Endodermal cell (in vitro differentiated cells): Measurements from ENCODE around the gene PACSIN2. TPM values are rescaled to one million over a fixed set of nuclear protein-coding genes. Genes with fewer than 3 reads are reported as not detected.

ENCODE experiments used
- DNase-seq: peaks from one replicate; pipeline ENCODE4 v3.0.0-alpha.2; 2017
- H3K27ac ChIP-seq: 2 replicates; pipeline ENCODE4 v1.5.1; 2013; ENCODE audit warnings: mild to moderate bottlenecking, low read depth, low read length, moderate library complexity
- H3K27me3 ChIP-seq: 2 replicates; pipeline ENCODE4 v1.6.1; 2013; ENCODE audit warnings: mild to moderate bottlenecking, low read length, moderate library complexity; ENCODE audit not compliant: insufficient read depth, control insufficient read depth, poor library complexity, severe bottlenecking
- H3K36me3 ChIP-seq: 2 replicates; pipeline ENCODE4 v1.7.0; 2013; ENCODE audit warnings: mild to moderate bottlenecking, low read length, moderate library complexity; ENCODE audit not compliant: control insufficient read depth, insufficient read depth
- H3K4me1 ChIP-seq: one replicate; pipeline ENCODE4 v1.7.0; 2013; ENCODE audit warnings: low read length; ENCODE audit not compliant: control insufficient read depth, insufficient read depth
- H3K4me3 ChIP-seq: 2 replicates; pipeline ENCODE4 v1.5.1; 2013; ENCODE audit warnings: mild to moderate bottlenecking, low read length, moderate library complexity
- H3K9ac ChIP-seq: 2 replicates; pipeline ENCODE4 v1.6.1; 2013; ENCODE audit warnings: mild to moderate bottlenecking, low read length, moderate library complexity; ENCODE audit not compliant: poor library complexity, severe bottlenecking; ENCODE audit errors: extremely low read depth
- H3K9me3 ChIP-seq: 2 replicates; pipeline ENCODE4 v1.6.1; 2013; ENCODE audit warnings: mild to moderate bottlenecking, low read length, moderate library complexity; ENCODE audit not compliant: control insufficient read depth
- H3K27ac Mint-ChIP-seq: 2 replicates; pipeline ENCODE4 v1.8.0; 2020; ENCODE audit warnings: mixed read lengths
- H3K27me3 Mint-ChIP-seq: 2 replicates; pipeline ENCODE4 v1.8.0; 2021; ENCODE audit warnings: mild to moderate bottlenecking, mixed read lengths; ENCODE audit not compliant: insufficient read depth
- H3K36me3 Mint-ChIP-seq: 2 replicates; pipeline ENCODE4 v1.8.0; 2020; ENCODE audit warnings: low read depth, mixed read lengths
- H3K4me1 Mint-ChIP-seq: 2 replicates; pipeline ENCODE4 v1.8.0; 2020; ENCODE audit warnings: mixed read lengths
- H3K4me3 Mint-ChIP-seq: 2 replicates; pipeline ENCODE4 v1.8.0; 2020; ENCODE audit warnings: mild to moderate bottlenecking, moderate library complexity, mixed read lengths
- H3K9me3 Mint-ChIP-seq: 2 replicates; pipeline ENCODE4 v1.8.0; 2020; ENCODE audit warnings: mild to moderate bottlenecking, mixed read lengths
- CTCF ChIP-seq: fragments of 200-600 bp; sonication (generic); conservative IDR thresholded peaks from 2 replicates; pipeline ENCODE4 v1.5.0; 2021; ENCODE audit warnings: antibody characterized with exemption, mild to moderate bottlenecking
- WGBS, 2 experiments: methylation state at CpG; one replicate each; pipeline versions ENCODE4 v1.1.5 to v1.1.7; 2013; ENCODE audit warnings: missing lambda C conversion rate in 2 of 2, mixed read lengths in 1 of 2; ENCODE audit not compliant: insufficient coverage in 1 of 2, insufficient read length in 1 of 2; 5-methylcytosine and 5-hydroxymethylcytosine counted together
- total RNA-seq, 2 donors: library from RNA; stranded (reverse); fragmentation: NEBNext Ultra II Directional in 1 of 2; extraction: Animal tissue kit (Norgen Biotek cat#: 25700) in 1 of 2; gene quantifications; 2 replicates in 1 of 2; 3 replicates in 1 of 2; pipeline ENCODE4 v1.2.1, GENCODE V29; 2021

The PACSIN2 gene
- total RNA-seq, 2 donors from 2014 or later: 60.7 to 61.4 TPM

- no peak for DNase-seq
Observed at GRCh38 chr22:42878561-42879305, 136.2 kb downstream of the PACSIN2 start.

GRCh38 chr22:42877597-42878340 is 137.2 kb downstream of the PACSIN2 start:
- WGBS, 2 experiments: 85 to 91% methylated on average over 6 to 12 of the region's 12 CpGs
- no peaks in the 10 kb centered on the region for H3K27me3 Mint-ChIP-seq
- no peak for DNase-seq
- no peaks in the 10 kb centered on the region for H3K9me3 Mint-ChIP-seq
- H3K9me3 ChIP-seq: no peaks in the 10 kb centered on the region
- H3K9ac ChIP-seq: no peak overlapping the region
- H3K36me3 Mint-ChIP-seq: peaks cover 54% of the 10 kb centered on the region
- H3K4me1 ChIP-seq: no peaks in the 10 kb centered on the region
- no peak overlapping the region for H3K27ac Mint-ChIP-seq
- H3K4me1 Mint-ChIP-seq: no peaks in the 10 kb centered on the region
- no peaks in the 10 kb centered on the region for H3K27me3 ChIP-seq
- no peak overlapping the region for H3K4me3 ChIP-seq
- no peak overlapping the region for H3K27ac ChIP-seq
- H3K36me3 ChIP-seq: peaks cover 79% of the 10 kb centered on the region
- TF ChIP-seq CTCF: no peak
- H3K4me3 Mint-ChIP-seq: no peak overlapping the region

More at GRCh38 chr22:42878561-42879305, 136.2 kb downstream of the PACSIN2 start:
- Mint-ChIP-seq H3K9me3 (no peaks in the 10 kb centered on the region), H3K27ac (no peak overlapping the region), H3K36me3 (peaks cover 55% of the 10 kb centered on the region), H3K4me1 (no peaks in the 10 kb centered on the region), H3K27me3 (no peaks in the 10 kb centered on the region), H3K4me3 (no peak overlapping the region)
- peaks cover 86% of the 10 kb centered on the region for H3K36me3 ChIP-seq
- no peaks in the 10 kb centered on the region for H3K27me3 ChIP-seq
- no peaks in the 10 kb centered on the region for H3K9me3 ChIP-seq
- no peak overlapping the region for H3K9ac ChIP-seq
- WGBS, 2 experiments: 89 to 91% methylated on average over 15 to 22 of the region's 22 CpGs
- TF ChIP-seq CTCF: no peak
- H3K4me3 ChIP-seq: no peak overlapping the region
- H3K27ac ChIP-seq: no peak overlapping the region
- H3K4me1 ChIP-seq: no peaks in the 10 kb centered on the region

GRCh38 chr22:42877158-42877557 is 137.8 kb downstream of the PACSIN2 start:
- H3K27ac Mint-ChIP-seq: no peak overlapping the region
- H3K36me3 Mint-ChIP-seq: peaks cover 52% of the 10 kb centered on the region
- Histone ChIP-seq H3K4me1 (no peaks in the 10 kb centered on the region), H3K27ac (no peak overlapping the region), H3K9me3 (no peaks in the 10 kb centered on the region), H3K27me3 (no peaks in the 10 kb centered on the region), H3K9ac (no peak overlapping the region), H3K36me3 (peaks cover 79% of the 10 kb centered on the region), H3K4me3 (no peak overlapping the region)
- H3K9me3 Mint-ChIP-seq: no peaks in the 10 kb centered on the region
- H3K27me3 Mint-ChIP-seq: no peaks in the 10 kb centered on the region
- no peaks in the 10 kb centered on the region for H3K4me1 Mint-ChIP-seq
- H3K4me3 Mint-ChIP-seq: no peak overlapping the region
- no peak for DNase-seq
- 90 to 95% methylated on average over 3 to 8 of the region's 8 CpGs for WGBS, 2 experiments
- TF ChIP-seq CTCF: no peak
